IMR-90 (cell line): ENCODE measurements around the gene RECQL5. TPM values are rescaled to one million over a fixed set of nuclear protein-coding genes. Genes with fewer than 3 reads are reported as not detected.

Experiments used
- ATAC-seq: fragments of 200-7000 bp; cut with Tn5 transposase; 2 replicates; pipeline ENCODE4 v1.9.1; 2020; ENCODE audit warnings: low read depth, mild to moderate bottlenecking, moderate library complexity
- BruUV-seq: library from RNA; stranded (reverse); fragments of 400-500 nt; replicated peaks from 2 replicates; lab custom pipeline; 2021; lab: Mats Ljungman, UMichigan
- CTCF ChIA-PET: fragments of 300-600 bp; formaldehyde crosslinking; extraction: SDS; loops from one replicate; lab custom pipeline; 2021; ENCODE audit warnings: antibody characterized with exemption; lab: Yijun Ruan, JAX
- POLR2A ChIA-PET: fragments of 300-600 bp; sonication (Branson Sonifier 250); formaldehyde crosslinking; loops from one replicate; lab custom pipeline; 2022; ENCODE audit warnings: antibody characterized with exemption; ENCODE audit not compliant: unreplicated experiment; lab: Charles Lee
- DNase-seq: peaks from one replicate; pipeline ENCODE4 v3.0.0; 2013
- H2AFZ ChIP-seq: replicated peaks from 2 replicates; pipeline ENCODE3; 2013; ENCODE audit warnings: low read length, mild to moderate bottlenecking; ENCODE audit not compliant: poor library complexity
- H2AK5ac ChIP-seq: 2 replicates; pipeline ENCODE4 v1.6.1; 2013; ENCODE audit warnings: low read depth, low read length, inconsistent platforms
- H2AK9ac ChIP-seq: replicated peaks from 2 replicates; pipeline ENCODE3; 2013; ENCODE audit warnings: mild to moderate bottlenecking, low read depth, low read length, moderate library complexity; ENCODE audit not compliant: poor library complexity
- H2BK120ac ChIP-seq: 2 replicates; pipeline ENCODE4 v1.6.1; 2013; ENCODE audit warnings: low read depth, low read length, inconsistent platforms
- H2BK15ac ChIP-seq: 3 replicates; pipeline ENCODE4 v1.6.1; 2013; ENCODE audit warnings: low read depth, low read length, inconsistent platforms
- H2BK20ac ChIP-seq: 2 replicates; pipeline ENCODE4 v1.6.1; 2013; ENCODE audit warnings: low read depth, mild to moderate bottlenecking, inconsistent platforms, low read length, moderate library complexity
- H2BK5ac ChIP-seq: 2 replicates; pipeline ENCODE4 v1.6.1; 2013; ENCODE audit warnings: mild to moderate bottlenecking, low read depth, low read length, inconsistent platforms; ENCODE audit not compliant: poor library complexity, severe bottlenecking
- H3K14ac ChIP-seq: replicated peaks from 2 replicates; pipeline ENCODE4 v1.6.1; 2013; ENCODE audit warnings: low read depth, low read length, inconsistent platforms
- H3K18ac ChIP-seq: 2 replicates; pipeline ENCODE4 v1.6.1; 2013; ENCODE audit warnings: low read depth, low read length, control low read depth
- H3K23ac ChIP-seq: 2 replicates; pipeline ENCODE4 v1.6.1; 2013; ENCODE audit warnings: low read depth, low read length, inconsistent platforms
- H3K27ac ChIP-seq: 2 replicates; pipeline ENCODE4 v1.5.1; 2013; ENCODE audit warnings: mild to moderate bottlenecking, control low read depth, low read length; ENCODE audit not compliant: insufficient read depth
- H3K27me3 ChIP-seq: 2 replicates; pipeline ENCODE4 v1.6.1; 2013; ENCODE audit warnings: low read length; ENCODE audit not compliant: control insufficient read depth, insufficient read depth
- H3K36me3 ChIP-seq: 2 replicates; pipeline ENCODE4 v1.6.1; 2013; ENCODE audit warnings: low read length, mixed read lengths; ENCODE audit not compliant: control insufficient read depth, insufficient read depth
- H3K4ac ChIP-seq: 2 replicates; pipeline ENCODE4 v1.6.1; 2013; ENCODE audit warnings: low read depth, low read length, inconsistent platforms
- H3K4me1 ChIP-seq: 2 replicates; pipeline ENCODE4 v1.6.1; 2013; ENCODE audit warnings: low read length, mixed read lengths; ENCODE audit not compliant: control insufficient read depth, insufficient read depth
- H3K4me2 ChIP-seq: 2 replicates; pipeline ENCODE4 v1.6.1; 2013; ENCODE audit warnings: low read depth, mild to moderate bottlenecking, control low read depth, low read length, moderate library complexity
- H3K4me3 ChIP-seq: 2 replicates; pipeline ENCODE4 v1.5.1; 2013; ENCODE audit warnings: low read depth, mild to moderate bottlenecking, control low read depth, low read length, moderate library complexity; ENCODE audit not compliant: insufficient read depth
- H3K56ac ChIP-seq: 2 replicates; pipeline ENCODE4 v1.6.1; 2013; ENCODE audit warnings: low read length, inconsistent platforms; ENCODE audit not compliant: insufficient read depth; ENCODE audit errors: extremely low read depth
- H3K79me1 ChIP-seq, 2 experiments: 2 replicates each; pipeline ENCODE4 v1.6.1; 2013; ENCODE audit warnings: low read length in 2 of 2, inconsistent platforms in 1 of 2, low read depth in 1 of 2
- H3K9ac ChIP-seq: 2 replicates; pipeline ENCODE4 v1.6.1; 2013; ENCODE audit warnings: low read depth, low read length, control low read depth
- H3K9me1 ChIP-seq: 2 replicates; pipeline ENCODE4 v1.6.1; 2013; ENCODE audit warnings: low read length, inconsistent platforms; ENCODE audit not compliant: insufficient read depth
- H3K9me3 ChIP-seq: 2 replicates; pipeline ENCODE4 v1.6.1; 2013; ENCODE audit warnings: low read length; ENCODE audit not compliant: control insufficient read depth, insufficient read depth
- H4K20me1 ChIP-seq: 2 replicates; pipeline ENCODE4 v1.6.1; 2013; ENCODE audit warnings: low read length, inconsistent platforms; ENCODE audit not compliant: insufficient read depth
- H4K5ac ChIP-seq: 2 replicates; pipeline ENCODE4 v1.6.1; 2013; ENCODE audit warnings: mild to moderate bottlenecking, low read depth, low read length, control low read depth
- H4K8ac ChIP-seq, 2 experiments: 2 replicates each; pipeline ENCODE4 v1.6.1; 2013; ENCODE audit warnings: low read depth in 2 of 2, low read length in 2 of 2, control low read depth in 1 of 2, inconsistent platforms in 1 of 2
- H4K91ac ChIP-seq: 2 replicates; pipeline ENCODE4 v1.6.1; 2013; ENCODE audit warnings: low read depth, low read length, inconsistent platforms; ENCODE audit not compliant: insufficient read depth
- CEBPB ChIP-seq: IDR thresholded peaks from 2 replicates; pipeline ENCODE4 v1.6.1; 2012; ENCODE audit warnings: low read depth, low read length, improper control_type of control experiment
- MAZ ChIP-seq: IDR thresholded peaks from 2 replicates; pipeline ENCODE4 v1.6.1; 2012; ENCODE audit warnings: low read depth, mild to moderate bottlenecking, low read length, improper control_type of control experiment, moderate library complexity, borderline replicate concordance
- MXI1 ChIP-seq: IDR thresholded peaks from 2 replicates; pipeline ENCODE4 v1.6.1; 2012; ENCODE audit warnings: low read depth, mild to moderate bottlenecking, low read length, moderate library complexity, borderline replicate concordance
- NFE2L2 ChIP-seq: fragments of 150-350 bp; IDR thresholded peaks from 2 replicates; pipeline ENCODE4 v1.6.1; 2016; ENCODE audit warnings: low read depth, mild to moderate bottlenecking, low read length
- POLR2A ChIP-seq: IDR thresholded peaks from 2 replicates; pipeline ENCODE4 v1.6.1; 2012; ENCODE audit warnings: mild to moderate bottlenecking, low read depth, low read length
- WGBS, 2 experiments: methylation state at CpG; one replicate each; pipeline versions ENCODE4 v1.1.5 to v1.1.7; 2013; ENCODE audit warnings: missing lambda C conversion rate in 2 of 2; ENCODE audit not compliant: insufficient read length in 1 of 2; ENCODE audit errors: extremely low coverage in 2 of 2; 5-methylcytosine and 5-hydroxymethylcytosine counted together
- dilution Hi-C: fragments of 300-500 bp; cut with HindIII; formaldehyde crosslinking; loops from one replicate; pipeline ENCODE4 v1.14.3; 2018; ENCODE audit warnings: low sequenced_read_pairs; ENCODE audit not compliant: unreplicated experiment
- in situ Hi-C: fragments of 300-500 bp; cut with MboI; formaldehyde crosslinking; loops from 3 replicates; pipeline ENCODE4 v1.14.3; 2019; ENCODE audit warnings: low sequenced_read_pairs, inconsistent platforms, mixed read lengths
- intact Hi-C: fragments of 100-400 bp; cut with micrococcal nuclease; formaldehyde crosslinking; loops from 2 replicates; pipeline ENCODE4 v1.10.0; 2022
- polyA plus RNA-seq, 3 experiments: library from polyadenylated mRNA; depleted of rRNA; stranded (reverse); fragments of >200 nt; gene quantifications; 2 replicates each; pipeline ENCODE4 v1.2.3, GENCODE V29; 2012; ENCODE audit warnings: low replicate concordance in 1 of 3
- total RNA-seq: library from RNA; depleted of rRNA; stranded (reverse); fragments of >200 nt; gene quantifications from 2 replicates; pipeline ENCODE4 v1.2.3, GENCODE V29; 2012
- TF ChIP-seq, protein P1 (sequence below): fragments of 150-350 bp; IDR thresholded peaks from 2 replicates; pipeline ENCODE4 v1.6.1; 2016; ENCODE audit warnings: low read depth, mild to moderate bottlenecking, low read length, moderate library complexity, borderline replicate concordance

Gene RECQL5
- total and polyA plus RNA-seq, 2 of the 4 experiments (the other 2 are of a cell fraction), result 7.3 to 23.7 TPM

DNA sequence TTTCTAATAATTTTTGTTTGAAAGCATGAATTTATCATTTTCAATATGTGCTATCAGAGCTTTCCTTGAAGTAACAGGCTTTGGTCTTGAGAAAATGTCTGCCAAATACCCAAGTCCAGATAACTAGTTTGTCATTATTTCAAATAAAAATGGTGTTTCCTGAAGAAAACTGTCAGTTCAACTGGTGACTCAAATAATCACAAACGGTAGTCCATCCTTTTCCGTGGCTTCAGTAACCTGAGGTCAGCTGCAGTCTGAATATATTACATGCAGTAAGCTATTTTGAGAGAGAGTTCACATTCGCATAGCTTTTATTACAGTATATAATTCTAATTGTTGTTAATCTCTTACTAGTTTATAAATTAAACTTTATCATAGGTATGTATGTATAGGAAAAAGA, 9.5 kb upstream of the RECQL5 start:
- Histone ChIP-seq H3K56ac (no peak overlapping the region), H3K23ac (no peak overlapping the region), H2BK5ac (no peak overlapping the region), H2AK5ac (no peak overlapping the region), H4K20me1 (peaks cover 16% of the 10 kb centered on the region; the same call in 1 of the 2 replicates), H3K4me3 (no peak overlapping the region), H3K9me1 (no peaks in the 10 kb centered on the region; the same call in 1 of the 2 replicates), H4K91ac (no peak overlapping the region), H4K5ac (no peak overlapping the region), H3K14ac (no peak overlapping the region), H3K27ac (no peak overlapping the region), H3K18ac (no peak overlapping the region), H3K4ac (no peak overlapping the region), H2BK20ac (no peak overlapping the region), H3K4me1 (no peaks in the 10 kb centered on the region), H2BK15ac (no peak overlapping the region), H3K9me3 (no peaks in the 10 kb centered on the region), H3K27me3 (no peaks in the 10 kb centered on the region), H3K36me3 (peaks cover 31% of the 10 kb centered on the region), H3K4me2 (no peak overlapping the region), H2AFZ (no peak overlapping the region), H3K79me1 (peaks cover 48 to 67% of the 10 kb centered on the region in 2 experiments), H4K8ac (no peak overlapping the region), H2AK9ac (no peak overlapping the region), H2BK120ac (no peak overlapping the region), H3K9ac (no peak overlapping the region)
- CTCF ChIA-PET, result interaction anchor here (1.5 kb wide), 1 partner anchor 71 kb away, joined by 7 read pairs; no protein-coding TSS in a partner anchor
- in situ Hi-C loops, result no loop called here
- POLR2A ChIA-PET, result no interaction called here
- TF ChIP-seq, protein P1, sequence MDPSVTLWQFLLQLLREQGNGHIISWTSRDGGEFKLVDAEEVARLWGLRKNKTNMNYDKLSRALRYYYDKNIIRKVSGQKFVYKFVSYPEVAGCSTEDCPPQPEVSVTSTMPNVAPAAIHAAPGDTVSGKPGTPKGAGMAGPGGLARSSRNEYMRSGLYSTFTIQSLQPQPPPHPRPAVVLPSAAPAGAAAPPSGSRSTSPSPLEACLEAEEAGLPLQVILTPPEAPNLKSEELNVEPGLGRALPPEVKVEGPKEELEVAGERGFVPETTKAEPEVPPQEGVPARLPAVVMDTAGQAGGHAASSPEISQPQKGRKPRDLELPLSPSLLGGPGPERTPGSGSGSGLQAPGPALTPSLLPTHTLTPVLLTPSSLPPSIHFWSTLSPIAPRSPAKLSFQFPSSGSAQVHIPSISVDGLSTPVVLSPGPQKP, result no peak
- TF ChIP-seq CEBPB (no peak), MAZ (no peak), MXI1 (no peak), POLR2A (no peak), NFE2L2 (no peak)
- DNase-seq (no peak), ATAC-seq (no peak)
- dilution Hi-C loops, result no loop called here
- no CpG with 5 or more reads among the region's 3 CpGs for WGBS, 2 experiments
- no TSS peak for BruUV-seq
- intact Hi-C loops, result no loop called here
